Activated naive CD4-positive, alpha-beta T cell treated with anti-CD3 and anti-CD28 coated beads for 36 hours (primary cell): ENCODE data around the gene SDK2. TPM values are rescaled to one million over a fixed set of nuclear protein-coding genes. Genes with fewer than 3 reads are reported as not detected.

Source experiments
- CTCF ChIA-PET: fragments of 350-600 bp; sonication (Branson Sonifier 250); formaldehyde crosslinking; loops from one replicate; lab custom pipeline; 2021; ENCODE audit warnings: antibody characterized with exemption; lab: Charles Lee
- DNase-seq: peaks from one replicate; pipeline ENCODE4 v3.0.0-alpha.2; 2020
- H3K27ac Mint-ChIP-seq: one replicate; pipeline ENCODE4 v1.8.0; 2021; ENCODE audit warnings: mild to moderate bottlenecking, mixed read lengths
- H3K27me3 Mint-ChIP-seq: one replicate; pipeline ENCODE4 v1.8.0; 2021; ENCODE audit warnings: low read depth, mixed read lengths
- H3K36me3 Mint-ChIP-seq: one replicate; pipeline ENCODE4 v1.8.0; 2021; ENCODE audit warnings: low read depth, mixed read lengths
- H3K4me1 Mint-ChIP-seq: one replicate; pipeline ENCODE4 v1.8.0; 2021; ENCODE audit warnings: low read depth, mixed read lengths
- H3K4me3 Mint-ChIP-seq: one replicate; pipeline ENCODE4 v1.8.0; 2021; ENCODE audit warnings: mild to moderate bottlenecking, moderate library complexity, mixed read lengths
- H3K9me3 Mint-ChIP-seq: one replicate; pipeline ENCODE4 v1.8.0; 2021; ENCODE audit warnings: mixed read lengths
- intact Hi-C: fragments of 100-400 bp; cut with micrococcal nuclease; formaldehyde crosslinking; loops from one replicate; pipeline ENCODE4 v1.15.1; 2023
- total RNA-seq, 2 experiments: library from RNA; stranded (reverse); gene quantifications; one replicate each; pipeline ENCODE4 v1.2.3, GENCODE V29; 2021

Gene SDK2
- total RNA-seq, 2 experiments from 2014 or later = 0.27 to 0.50 TPM

- H3K9me3 Mint-ChIP-seq = no peaks in the 10 kb centered on the region
- no peaks in the 10 kb centered on the region for H3K36me3 Mint-ChIP-seq
- H3K4me1 Mint-ChIP-seq = no peaks in the 10 kb centered on the region
- H3K27ac Mint-ChIP-seq = no peak overlapping the region
- H3K4me3 Mint-ChIP-seq = no peak overlapping the region
- intact Hi-C loops = no loop called here
- no peak for DNase-seq
- H3K27me3 Mint-ChIP-seq = no peaks in the 10 kb centered on the region
- CTCF ChIA-PET = interaction anchor here (1.1 kb wide), 1 partner anchor 15 kb away, joined by 4 read pairs; no protein-coding TSS in a partner anchor
Observed at GRCh38 chr17:73444021-73444420, 200.2 kb downstream of the SDK2 start.

- intact Hi-C loops = no loop called here
- no peaks in the 10 kb centered on the region for H3K9me3 Mint-ChIP-seq
Observed at GRCh38 chr17:73439597-73439996, 204.6 kb downstream of the SDK2 start.

GRCh38 chr17:73437826-73438225 is 206.4 kb downstream of the SDK2 start:
- Mint-ChIP-seq H3K9me3 (no peaks in the 10 kb centered on the region), H3K27me3 (no peaks in the 10 kb centered on the region), H3K27ac (no peak overlapping the region), H3K4me1 (no peaks in the 10 kb centered on the region), H3K4me3 (no peak overlapping the region), H3K36me3 (no peaks in the 10 kb centered on the region)
- intact Hi-C loops = no loop called here
- no peak for DNase-seq
- CTCF ChIA-PET = no interaction called here

More at GRCh38 chr17:73439597-73439996, 204.6 kb downstream of the SDK2 start:
- no peaks in the 10 kb centered on the region for H3K36me3 Mint-ChIP-seq
- DNase-seq = no peak
- H3K4me3 Mint-ChIP-seq = no peak overlapping the region
- CTCF ChIA-PET = interaction anchor here (0.5 kb wide), 1 partner anchor 47 kb away, joined by 3 read pairs; no protein-coding TSS in a partner anchor
- H3K27me3 Mint-ChIP-seq = no peaks in the 10 kb centered on the region
- no peaks in the 10 kb centered on the region for H3K4me1 Mint-ChIP-seq
- no peak overlapping the region for H3K27ac Mint-ChIP-seq

GRCh38 chr17:73436954-73437353 is 207.3 kb downstream of the SDK2 start:
- Mint-ChIP-seq H3K27ac (no peak overlapping the region), H3K4me3 (no peak overlapping the region), H3K9me3 (no peaks in the 10 kb centered on the region), H3K4me1 (no peaks in the 10 kb centered on the region), H3K36me3 (no peaks in the 10 kb centered on the region), H3K27me3 (no peaks in the 10 kb centered on the region)
- CTCF ChIA-PET = no interaction called here
- intact Hi-C loops = no loop called here
- DNase-seq = no peak

- H3K27me3 Mint-ChIP-seq = no peaks in the 10 kb centered on the region
- intact Hi-C loops = no loop called here
- H3K27ac Mint-ChIP-seq = no peak overlapping the region
- H3K36me3 Mint-ChIP-seq = no peaks in the 10 kb centered on the region
- no peaks in the 10 kb centered on the region for H3K9me3 Mint-ChIP-seq
- CTCF ChIA-PET = no interaction called here
- no peaks in the 10 kb centered on the region for H3K4me1 Mint-ChIP-seq
- no peak for DNase-seq
- H3K4me3 Mint-ChIP-seq = no peak overlapping the region
Observed at GRCh38 chr17:73435412-73435811, 208.8 kb downstream of the SDK2 start.

- Mint-ChIP-seq H3K4me3 (no peak overlapping the region), H3K4me1 (peaks cover 3% of the 10 kb centered on the region), H3K27ac (no peak overlapping the region), H3K27me3 (no peaks in the 10 kb centered on the region), H3K36me3 (no peaks in the 10 kb centered on the region), H3K9me3 (no peaks in the 10 kb centered on the region)
- intact Hi-C loops = no loop called here
- no peak for DNase-seq
- CTCF ChIA-PET = interaction anchor here (1.1 kb wide), 1 partner anchor 30 kb away, joined by 3 read pairs; no protein-coding TSS in a partner anchor
Observed at GRCh38 chr17:73434154-73434553, 210.1 kb downstream of the SDK2 start.

- H3K4me1 Mint-ChIP-seq = peaks cover 3% of the 10 kb centered on the region
- H3K27me3 Mint-ChIP-seq = no peaks in the 10 kb centered on the region
- H3K4me3 Mint-ChIP-seq = no peak overlapping the region
- intact Hi-C loops = no loop called here
- H3K36me3 Mint-ChIP-seq = no peaks in the 10 kb centered on the region
- no peaks in the 10 kb centered on the region for H3K9me3 Mint-ChIP-seq
- no peak overlapping the region for H3K27ac Mint-ChIP-seq
- no peak for DNase-seq
- CTCF ChIA-PET = interaction anchor here (1.1 kb wide), 1 partner anchor 31 kb away, joined by 3 read pairs; no protein-coding TSS in a partner anchor
Observed at GRCh38 chr17:73433501-73433900, 210.7 kb downstream of the SDK2 start.

- H3K4me3 Mint-ChIP-seq = no peak overlapping the region
- intact Hi-C loops = no loop called here
- no peaks in the 10 kb centered on the region for H3K27me3 Mint-ChIP-seq
- peaks cover 3% of the 10 kb centered on the region for H3K4me1 Mint-ChIP-seq
- CTCF ChIA-PET = no interaction called here
- DNase-seq = no peak
- no peaks in the 10 kb centered on the region for H3K36me3 Mint-ChIP-seq
- H3K27ac Mint-ChIP-seq = no peak overlapping the region
- no peaks in the 10 kb centered on the region for H3K9me3 Mint-ChIP-seq
Observed at GRCh38 chr17:73432624-73433190, 211.5 kb downstream of the SDK2 start.

GRCh38 chr17:73431401-73432205 is 212.6 kb downstream of the SDK2 start:
- intact Hi-C loops = no loop called here
- H3K4me3 Mint-ChIP-seq = no peak overlapping the region
- H3K4me1 Mint-ChIP-seq = peaks cover 3% of the 10 kb centered on the region
- no peaks in the 10 kb centered on the region for H3K9me3 Mint-ChIP-seq
- H3K27me3 Mint-ChIP-seq = no peaks in the 10 kb centered on the region
- DNase-seq = no peak
- CTCF ChIA-PET = interaction anchor here (2.9 to 3.3 kb wide), 2 partner anchors 278 to 289 kb away, joined by 7 to 42 read pairs; no protein-coding TSS in a partner anchor
- H3K36me3 Mint-ChIP-seq = no peaks in the 10 kb centered on the region
- no peak overlapping the region for H3K27ac Mint-ChIP-seq

- no peaks in the 10 kb centered on the region for H3K36me3 Mint-ChIP-seq
- H3K4me3 Mint-ChIP-seq = no peak overlapping the region
- DNase-seq = peak; percentile 17
- CTCF ChIA-PET = interaction anchor here (1.0 to 3.3 kb wide), 10 partner anchors 10 to 740 kb away, joined by 3 to 42 read pairs (median 6); no protein-coding TSS in a partner anchor
- peaks cover 3% of the 10 kb centered on the region for H3K4me1 Mint-ChIP-seq
- intact Hi-C loops = no loop called here
- no peaks in the 10 kb centered on the region for H3K9me3 Mint-ChIP-seq
- no peak overlapping the region for H3K27ac Mint-ChIP-seq
- no peaks in the 10 kb centered on the region for H3K27me3 Mint-ChIP-seq
Observed at GRCh38 chr17:73430848-73431247, 213.4 kb downstream of the SDK2 start.

- intact Hi-C loops = no loop called here
- Mint-ChIP-seq H3K9me3 (no peaks in the 10 kb centered on the region), H3K27ac (no peak overlapping the region), H3K36me3 (no peaks in the 10 kb centered on the region), H3K27me3 (no peaks in the 10 kb centered on the region), H3K4me1 (peaks cover 3% of the 10 kb centered on the region), H3K4me3 (no peak overlapping the region)
- DNase-seq = no peak
- CTCF ChIA-PET = interaction anchor here (0.6 to 3.3 kb wide), 27 partner anchors 9 to 750 kb away, joined by 3 to 42 read pairs (median 4); no protein-coding TSS in a partner anchor
Observed at GRCh38 chr17:73430165-73430680, 214.0 kb downstream of the SDK2 start.

- CTCF ChIA-PET = interaction anchor here (0.6 to 3.3 kb wide), 34 partner anchors 8 to 751 kb away, joined by 3 to 42 read pairs (median 3); no protein-coding TSS in a partner anchor
- no peak overlapping the region for H3K4me3 Mint-ChIP-seq
- H3K27ac Mint-ChIP-seq = no peak overlapping the region
- peak; percentile 93 for DNase-seq
- intact Hi-C loops = loop anchor here (1.0 to 5.0 kb wide), 7 partner anchors 163 to 747 kb away; no protein-coding TSS in a partner anchor
- no peaks in the 10 kb centered on the region for H3K36me3 Mint-ChIP-seq
- H3K27me3 Mint-ChIP-seq = no peaks in the 10 kb centered on the region
- no peaks in the 10 kb centered on the region for H3K9me3 Mint-ChIP-seq
- peaks cover 3% of the 10 kb centered on the region for H3K4me1 Mint-ChIP-seq
Observed at GRCh38 chr17:73429440-73430164, 214.6 kb downstream of the SDK2 start.
